Muscle of leg (tissue), 11 donors: Measurements from ENCODE around the gene ARPC5L. TPM values are rescaled to one million over a fixed set of nuclear protein-coding genes. Genes with fewer than 3 reads are reported as not detected.

Experiments
- DNase-seq: peaks from one replicate; pipeline ENCODE4 v3.0.0; 2013
- H3K27ac ChIP-seq: one replicate; pipeline ENCODE4 v1.5.1; 2013; ENCODE audit warnings: mild to moderate bottlenecking, low read length, control low read depth
- H3K27me3 ChIP-seq: one replicate; pipeline ENCODE4 v1.6.1; 2013; ENCODE audit warnings: low read length; ENCODE audit not compliant: control insufficient read depth, insufficient read depth
- H3K36me3 ChIP-seq: one replicate; pipeline ENCODE4 v1.6.1; 2013; ENCODE audit warnings: low read length; ENCODE audit not compliant: control insufficient read depth, insufficient read depth
- H3K4me1 ChIP-seq: one replicate; pipeline ENCODE4 v1.6.1; 2013; ENCODE audit warnings: low read length; ENCODE audit not compliant: control insufficient read depth, insufficient read depth
- H3K4me3 ChIP-seq: one replicate; pipeline ENCODE4 v1.5.1; 2013; ENCODE audit warnings: low read length, control low read depth
- H3K9me3 ChIP-seq: replicated peaks from 2 replicates; pipeline ENCODE4 v1.6.1; 2013; ENCODE audit warnings: low read depth, low read length; ENCODE audit not compliant: control insufficient read depth
- WGBS: methylation state at CpG from one replicate; pipeline ENCODE4 v1.1.5; 2013; ENCODE audit warnings: missing lambda C conversion rate; ENCODE audit not compliant: insufficient coverage; 5-methylcytosine and 5-hydroxymethylcytosine counted together
- polyA plus RNA-seq, 8 donors: library from polyadenylated mRNA; unstranded; fragments of 120-200 nt; gene quantifications; one replicate each; pipeline versions ENCODE4 v1.2.1 to v1.2.3, GENCODE V29; 2013; ENCODE audit warnings: inconsistent platforms in 1 of 8, low replicate concordance in 1 of 8; ENCODE audit not compliant: insufficient read length in 8 of 8, insufficient read depth in 1 of 8
- total RNA-seq: library from RNA; stranded (reverse); fragments of 120-200 nt; gene quantifications from one replicate; pipeline ENCODE4 v1.2.4, GENCODE V29; 2013

The ARPC5L gene
- total and polyA plus RNA-seq, 9 donors, result 15.0 to 34.6 (median 31.8) TPM

DNA sequence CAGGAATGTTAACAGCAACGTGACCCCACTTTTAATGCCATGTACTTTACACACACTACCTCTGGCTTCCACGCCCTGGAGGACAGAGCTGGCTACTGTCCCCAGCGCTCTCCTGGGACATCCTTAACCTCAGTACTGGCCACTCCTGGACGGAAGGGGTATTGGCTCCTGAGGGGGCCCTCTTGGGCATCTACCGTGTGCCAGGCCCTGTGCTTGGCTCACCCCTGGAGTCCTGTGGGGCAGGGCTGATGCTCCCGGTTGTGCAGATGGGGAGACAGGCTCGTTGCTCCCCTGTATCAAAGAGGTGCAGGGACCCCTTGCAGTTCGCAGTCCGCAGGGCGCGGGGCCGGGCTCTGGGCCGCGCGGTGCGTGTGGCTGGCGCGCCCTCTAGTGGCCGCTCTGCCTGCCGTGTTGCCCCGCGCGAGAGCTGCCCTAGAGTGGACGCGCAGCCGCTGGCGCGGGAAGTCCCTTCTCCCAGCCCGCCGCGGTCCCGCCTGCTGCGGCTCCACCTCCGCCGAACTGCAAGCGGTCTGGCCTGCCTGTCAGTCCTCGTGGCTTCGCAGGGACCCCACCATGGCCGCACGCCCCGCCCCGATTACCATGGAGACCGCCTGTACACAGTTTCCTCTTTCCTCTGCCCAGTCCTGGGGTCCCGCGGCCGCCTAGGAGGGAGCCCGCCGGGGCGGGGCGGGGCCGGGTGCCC lies 8.9 kb upstream of the ARPC5L start, which contains the start of gene WDR38:
TSS of gene WDR38 (plus strand) at position 632 of the 703 bp plus-strand sequence. CDS start 72 bp downstream, outside the sequence.
- Histone ChIP-seq H3K4me1 (peaks cover 46% of the 10 kb centered on the region), H3K27ac (peak within 1 kb of the TSS; percentile 74), H3K27me3 (no peaks in the 10 kb centered on the region), H3K9me3 (no peaks in the 10 kb centered on the region), H3K4me3 (peak within 1 kb of the TSS; percentile 45), H3K36me3 (peaks cover 22% of the 10 kb centered on the region)
- peak; percentile 81 for DNase-seq
- WGBS, result 1% methylated on average over 49 of the region's 51 CpGs

DNA sequence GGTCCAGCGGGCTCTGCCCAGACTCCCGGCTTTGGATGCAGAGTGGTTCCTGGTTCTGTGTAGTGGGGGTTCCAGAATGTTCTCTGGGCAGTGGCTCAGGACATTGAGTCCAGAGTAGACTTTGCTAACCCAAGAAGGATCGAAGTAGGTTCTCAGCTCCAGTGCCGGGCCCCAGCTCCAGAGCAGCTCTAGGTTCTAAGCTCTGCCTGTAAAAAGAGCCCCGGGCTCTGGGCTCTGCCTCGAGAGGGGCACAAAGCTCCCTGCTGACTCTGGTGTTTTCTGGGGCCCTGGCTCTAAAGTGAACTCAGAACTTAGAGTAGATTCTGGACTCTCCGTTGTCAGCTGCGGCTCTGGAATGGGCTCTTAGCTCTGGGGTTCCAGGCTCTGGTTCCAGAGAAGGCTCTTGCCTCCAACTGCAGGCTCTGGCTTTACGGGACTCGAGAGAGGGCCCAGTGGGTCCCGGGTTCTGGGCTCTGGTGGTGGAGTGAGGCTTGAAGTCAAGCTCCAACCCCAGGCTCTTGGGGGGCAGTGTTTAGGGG lies 8.3 kb upstream of the ARPC5L start:
- Histone ChIP-seq H3K4me1 (peaks cover 51% of the 10 kb centered on the region), H3K4me3 (no peak overlapping the region), H3K36me3 (peaks cover 29% of the 10 kb centered on the region), H3K9me3 (no peaks in the 10 kb centered on the region), H3K27ac (peak overlapping the region; percentile 10), H3K27me3 (no peaks in the 10 kb centered on the region)
- WGBS, result 56% methylated on average over 11 of the region's 11 CpGs
- DNase-seq, result no peak

DNA sequence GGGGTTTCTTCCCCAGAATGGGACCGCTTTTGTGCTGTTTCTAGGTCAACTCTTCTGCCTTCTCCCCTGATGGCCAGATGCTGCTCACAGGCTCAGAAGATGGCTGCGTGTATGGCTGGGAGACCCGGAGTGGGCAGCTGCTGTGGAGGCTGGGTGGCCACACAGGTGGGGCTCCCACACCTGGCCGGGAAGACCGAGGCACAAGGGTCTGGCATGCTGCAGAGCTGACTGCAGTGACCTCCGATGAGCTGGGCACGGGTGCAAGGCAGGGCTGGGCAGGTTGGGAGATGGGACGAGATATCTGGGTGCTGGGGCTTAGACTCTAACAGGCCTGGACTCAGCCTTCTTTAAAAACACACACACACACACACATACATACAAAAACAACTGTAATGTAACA lies 7.8 kb upstream of the ARPC5L start:
- no peak for DNase-seq
- H3K27me3 ChIP-seq, result no peaks in the 10 kb centered on the region
- no peak overlapping the region for H3K4me3 ChIP-seq
- H3K9me3 ChIP-seq, result no peaks in the 10 kb centered on the region
- H3K27ac ChIP-seq, result no peak overlapping the region
- 65% methylated on average over 5 of the region's 8 CpGs for WGBS
- peaks cover 34% of the 10 kb centered on the region for H3K36me3 ChIP-seq
- H3K4me1 ChIP-seq, result peaks cover 52% of the 10 kb centered on the region

DNA sequence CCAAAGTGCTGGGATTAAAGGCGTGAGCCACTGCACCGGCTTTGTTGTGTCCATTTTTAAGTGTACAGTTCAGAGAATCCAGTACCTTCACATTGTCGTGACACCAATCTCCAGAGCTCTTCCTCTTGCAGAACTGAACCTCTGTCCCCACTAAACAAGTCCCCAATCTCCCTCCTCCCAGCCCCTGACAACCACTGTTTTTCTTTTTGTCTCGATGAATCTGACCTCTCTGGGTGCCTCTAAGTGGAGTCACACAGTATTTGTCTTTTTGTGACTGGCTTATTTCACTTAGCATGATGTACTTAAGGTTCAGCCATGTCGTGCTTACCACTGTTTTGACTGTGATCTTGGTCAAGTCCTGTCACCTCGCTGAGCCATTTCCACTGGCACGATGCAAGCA lies 7.1 kb upstream of the ARPC5L start:
- Histone ChIP-seq H3K36me3 (peaks cover 41% of the 10 kb centered on the region), H3K27ac (no peak overlapping the region), H3K4me3 (no peak overlapping the region), H3K4me1 (peaks cover 57% of the 10 kb centered on the region), H3K9me3 (no peaks in the 10 kb centered on the region), H3K27me3 (no peaks in the 10 kb centered on the region)
- DNase-seq, result no peak
- 43% methylated on average over 1 of the region's 7 CpGs for WGBS

DNA sequence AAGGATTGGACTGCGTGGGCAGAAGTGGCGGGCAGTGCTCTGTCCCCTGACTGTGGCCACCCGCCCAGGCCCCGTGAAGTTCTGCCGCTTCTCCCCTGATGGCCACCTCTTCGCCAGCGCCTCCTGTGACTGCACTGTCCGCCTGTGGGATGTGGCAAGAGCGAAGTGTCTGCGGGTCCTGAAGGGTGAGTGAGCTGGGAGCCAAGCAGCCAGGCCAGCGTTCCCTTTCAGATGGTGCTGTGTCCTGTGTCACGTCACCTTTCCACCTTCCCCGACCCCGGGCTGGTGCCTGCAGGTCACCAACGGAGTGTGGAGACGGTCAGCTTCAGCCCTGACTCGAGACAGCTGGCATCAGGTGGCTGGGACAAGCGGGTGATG lies 6.4 kb upstream of the ARPC5L start:
- no peak for DNase-seq
- Histone ChIP-seq H3K9me3 (no peaks in the 10 kb centered on the region), H3K27ac (no peak overlapping the region), H3K27me3 (no peaks in the 10 kb centered on the region), H3K36me3 (peaks cover 48% of the 10 kb centered on the region), H3K4me1 (peaks cover 59% of the 10 kb centered on the region), H3K4me3 (no peak overlapping the region)
- 79% methylated on average over 18 of the region's 18 CpGs for WGBS

DNA sequence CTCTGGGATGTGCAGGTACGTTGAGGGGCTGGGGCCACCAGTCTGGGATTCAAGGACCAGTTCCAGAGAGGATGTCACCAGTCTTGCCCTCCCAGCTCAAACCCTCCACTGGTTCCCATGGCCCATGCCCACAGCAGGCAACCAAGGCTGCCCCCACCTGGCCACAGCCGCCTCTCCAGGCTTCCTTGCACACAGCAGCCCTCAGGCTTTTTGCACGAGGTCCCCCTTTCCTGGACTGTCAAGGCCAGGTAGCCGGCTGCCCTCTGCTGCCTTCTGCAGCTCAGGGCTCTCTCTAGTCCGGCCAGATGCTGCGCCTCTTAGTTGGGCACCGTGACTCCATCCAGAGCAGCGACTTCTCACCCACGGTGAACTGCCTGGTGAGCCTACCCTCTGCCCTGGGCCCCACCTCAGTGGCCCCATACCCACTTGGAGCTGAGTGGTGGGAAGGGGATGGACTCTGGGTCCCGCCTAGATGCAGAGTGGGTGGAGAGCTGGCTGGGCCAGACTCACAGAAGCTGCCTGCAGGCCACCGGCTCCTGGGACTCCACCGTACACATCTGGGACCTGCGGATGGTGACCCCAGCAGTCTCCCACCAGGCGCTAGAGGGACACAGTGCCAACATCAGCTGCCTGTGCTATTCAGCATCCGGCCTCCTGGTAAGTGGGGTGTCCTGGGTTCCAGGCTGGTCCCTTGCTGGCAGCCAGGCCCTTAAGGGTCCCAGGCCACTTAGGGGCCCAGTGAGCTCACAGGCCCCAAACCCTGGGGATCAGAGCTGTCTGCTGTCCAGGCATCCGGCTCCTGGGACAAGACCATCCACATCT lies 5.8 kb upstream of the ARPC5L start:
- WGBS, result 53% methylated on average over 12 of the region's 16 CpGs
- Histone ChIP-seq H3K36me3 (peaks cover 54% of the 10 kb centered on the region), H3K4me3 (no peak overlapping the region), H3K9me3 (no peaks in the 10 kb centered on the region), H3K27me3 (no peaks in the 10 kb centered on the region), H3K4me1 (peaks cover 61% of the 10 kb centered on the region), H3K27ac (no peak overlapping the region)
- DNase-seq, result no peak

DNA sequence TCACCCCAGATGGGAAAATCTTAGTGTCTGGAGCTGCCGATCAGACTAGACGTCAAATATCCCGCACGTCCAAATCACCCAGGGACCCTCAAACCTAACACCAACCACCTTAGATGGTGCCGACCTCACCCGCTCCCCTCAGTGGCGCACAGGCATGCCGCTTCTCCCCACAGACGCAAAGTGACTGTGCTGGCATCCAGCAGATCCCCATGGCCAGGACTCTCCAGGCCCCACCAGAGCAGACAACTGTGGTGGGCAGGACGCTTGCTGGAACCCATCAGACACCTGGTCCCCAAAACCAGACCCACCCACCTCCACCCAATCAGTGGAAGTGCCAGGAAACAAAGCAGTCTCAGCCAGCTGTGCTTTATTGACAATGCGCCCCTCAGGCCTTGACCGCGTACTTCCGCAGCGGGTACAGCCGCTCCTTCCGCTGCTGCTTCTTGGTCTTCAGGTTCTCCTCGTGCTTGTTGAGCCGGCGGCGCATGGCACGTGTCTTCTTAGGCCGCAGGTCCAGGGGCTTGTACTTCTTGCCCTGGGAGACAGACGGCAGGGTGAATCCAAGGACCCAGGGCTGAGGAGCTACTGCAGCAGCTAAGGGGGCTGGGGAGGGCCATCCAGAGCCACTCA lies 4.3 kb upstream of the ARPC5L start:
- Histone ChIP-seq H3K36me3 (peaks cover 54% of the 10 kb centered on the region), H3K27me3 (no peaks in the 10 kb centered on the region), H3K4me1 (peaks cover 46% of the 10 kb centered on the region), H3K4me3 (no peak overlapping the region), H3K9me3 (no peaks in the 10 kb centered on the region), H3K27ac (peak overlapping the region; percentile 9)
- 88% methylated on average over 19 of the region's 24 CpGs for WGBS
- DNase-seq, result no peak

DNA sequence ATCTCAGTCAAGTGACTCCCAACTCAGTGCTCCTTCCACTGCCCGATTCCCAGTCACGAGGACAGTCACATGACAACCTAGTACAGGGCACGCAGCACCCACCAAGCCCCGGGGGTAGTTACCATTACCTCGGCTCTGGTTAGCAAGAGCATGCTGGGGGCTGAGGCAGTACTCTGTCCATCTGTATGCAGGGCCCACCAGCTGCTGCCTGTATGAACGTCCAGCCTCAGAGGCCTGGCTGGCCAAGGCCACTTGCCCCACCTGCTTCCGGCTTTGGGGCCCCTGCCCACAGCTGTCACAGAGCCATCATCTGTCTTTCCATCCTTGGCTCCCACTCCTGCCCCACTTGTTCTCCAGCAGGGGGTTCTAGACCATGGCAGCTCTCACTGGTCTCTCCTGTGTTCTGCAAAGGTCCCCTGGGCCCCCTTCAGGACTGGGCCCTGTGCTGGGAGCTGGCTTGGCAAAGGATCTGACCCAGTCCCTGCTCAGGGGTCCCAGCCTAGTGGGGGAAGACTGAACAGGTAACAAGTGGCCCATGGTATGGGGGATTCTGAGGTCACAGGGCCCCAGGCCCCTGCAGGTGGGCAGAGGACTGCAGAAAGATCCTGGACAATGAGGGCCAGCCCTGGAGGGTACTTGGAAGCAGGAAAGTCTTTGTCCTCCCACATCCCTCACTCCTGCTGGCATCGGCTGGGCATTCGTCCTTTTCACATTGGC lies 3.4 kb upstream of the ARPC5L start:
- no peaks in the 10 kb centered on the region for H3K27me3 ChIP-seq
- WGBS, result 74% methylated on average over 5 of the region's 9 CpGs
- H3K4me3 ChIP-seq, result no peak overlapping the region
- H3K4me1 ChIP-seq, result peaks cover 38% of the 10 kb centered on the region
- peak; percentile 70 for DNase-seq
- H3K36me3 ChIP-seq, result peaks cover 54% of the 10 kb centered on the region
- H3K27ac ChIP-seq, result peak overlapping the region; percentile 69
- no peaks in the 10 kb centered on the region for H3K9me3 ChIP-seq

DNA sequence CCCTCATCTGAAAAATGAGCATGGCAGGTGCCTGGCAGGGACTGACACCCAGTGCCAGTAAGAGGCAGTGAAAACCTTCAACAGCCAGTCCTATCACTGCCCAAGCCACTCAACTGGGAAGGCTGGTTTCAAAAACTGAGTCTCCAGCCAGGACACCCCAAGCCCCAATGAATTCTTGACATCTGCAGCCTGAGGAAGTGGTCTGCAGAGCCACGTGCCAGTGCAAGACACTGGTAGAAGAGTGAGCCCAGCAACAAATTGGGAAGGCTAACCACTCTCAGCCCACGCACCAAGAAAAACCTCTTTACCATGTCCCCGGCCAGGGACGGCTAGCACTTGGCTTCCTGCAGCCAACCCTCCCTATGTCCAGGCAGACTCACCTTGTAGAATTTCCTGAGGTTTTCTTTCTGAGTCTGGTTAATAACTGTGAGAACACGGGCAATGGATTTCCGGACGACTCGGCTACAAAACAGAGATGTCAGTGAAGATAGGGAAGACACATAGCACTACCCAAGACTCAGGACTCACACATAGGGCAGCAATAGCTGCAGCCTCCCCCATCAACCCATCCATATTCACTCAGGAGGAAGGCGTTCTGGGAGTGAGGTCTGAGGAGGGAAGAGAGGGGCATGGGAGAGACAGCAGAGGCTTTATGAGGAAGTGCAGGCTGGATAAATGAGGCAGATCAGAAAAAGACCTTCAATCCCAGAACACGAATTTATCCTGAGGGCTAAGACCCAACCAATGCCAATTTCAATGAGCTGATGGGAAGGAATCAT lies 1.9 kb upstream of the ARPC5L start:
- DNase-seq, result no peak
- no peaks in the 10 kb centered on the region for H3K27me3 ChIP-seq
- peak overlapping the region; percentile 100 for H3K4me3 ChIP-seq
- WGBS, result 67% methylated on average over 1 of the region's 10 CpGs
- peak overlapping the region; percentile 89 for H3K27ac ChIP-seq
- H3K4me1 ChIP-seq, result peaks cover 37% of the 10 kb centered on the region
- H3K36me3 ChIP-seq, result peaks cover 54% of the 10 kb centered on the region
- H3K9me3 ChIP-seq, result no peaks in the 10 kb centered on the region
